Measurements from ENCODE around the gene DACH1.

DACH1 gene

DNA sequence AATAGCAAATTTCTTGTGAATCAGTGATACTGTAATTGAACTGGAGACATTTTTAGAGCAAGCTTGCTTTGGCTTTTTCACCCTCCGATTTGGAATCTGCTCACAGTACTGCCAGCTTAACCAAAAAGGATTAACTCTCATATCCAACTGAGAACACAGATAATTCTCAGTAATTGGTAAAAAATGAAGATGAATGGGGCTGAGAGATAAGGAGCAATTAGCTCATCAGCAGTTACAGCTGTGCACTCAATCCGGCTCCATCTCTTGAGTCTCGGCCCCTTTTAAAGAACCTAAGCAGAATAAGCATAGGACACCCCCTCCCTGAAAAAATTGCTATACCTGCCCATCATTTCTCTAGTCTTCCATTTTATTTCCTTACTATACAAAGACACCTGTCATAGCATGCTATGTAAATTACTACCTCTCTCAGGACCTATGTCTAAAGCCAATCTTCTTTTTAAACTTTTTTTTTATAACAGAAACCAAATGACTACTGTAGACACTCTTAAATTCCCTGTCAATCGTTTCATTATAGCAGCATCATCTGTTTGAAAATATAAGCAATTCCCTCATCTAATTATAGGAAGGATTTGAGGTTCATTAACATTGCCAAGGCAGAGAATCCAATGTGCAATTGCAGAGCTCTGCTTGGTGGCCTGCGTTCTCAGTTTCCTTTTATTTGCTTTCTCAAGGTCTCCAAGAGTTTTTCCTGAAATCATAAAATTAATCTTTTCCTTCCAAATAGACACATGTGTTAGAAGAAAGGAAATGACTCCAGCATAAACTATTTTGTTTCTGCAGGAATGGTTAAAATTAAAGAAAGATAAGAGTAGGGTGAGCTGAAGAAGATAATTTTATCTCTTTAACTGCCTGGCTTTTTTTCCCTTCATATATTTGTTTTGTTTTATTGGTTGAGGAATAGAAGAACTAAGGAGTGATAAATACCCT, 242.1 kb downstream of the DACH1 start (continued):
- TF ChIP-seq WT1 (tag by site-specific recombination; IDR thresholded peaks at IDR 0.05) (no peak), ZNF510 (tag by site-specific recombination; IDR thresholded peaks at IDR 0.05; ENCODE audit: insufficient replicate concordance) (no peak), ZBTB17 (tag by site-specific recombination; IDR thresholded peaks at IDR 0.05) (peak; percentile 24; the same call in 1 of the 2 replicates)

DNA sequence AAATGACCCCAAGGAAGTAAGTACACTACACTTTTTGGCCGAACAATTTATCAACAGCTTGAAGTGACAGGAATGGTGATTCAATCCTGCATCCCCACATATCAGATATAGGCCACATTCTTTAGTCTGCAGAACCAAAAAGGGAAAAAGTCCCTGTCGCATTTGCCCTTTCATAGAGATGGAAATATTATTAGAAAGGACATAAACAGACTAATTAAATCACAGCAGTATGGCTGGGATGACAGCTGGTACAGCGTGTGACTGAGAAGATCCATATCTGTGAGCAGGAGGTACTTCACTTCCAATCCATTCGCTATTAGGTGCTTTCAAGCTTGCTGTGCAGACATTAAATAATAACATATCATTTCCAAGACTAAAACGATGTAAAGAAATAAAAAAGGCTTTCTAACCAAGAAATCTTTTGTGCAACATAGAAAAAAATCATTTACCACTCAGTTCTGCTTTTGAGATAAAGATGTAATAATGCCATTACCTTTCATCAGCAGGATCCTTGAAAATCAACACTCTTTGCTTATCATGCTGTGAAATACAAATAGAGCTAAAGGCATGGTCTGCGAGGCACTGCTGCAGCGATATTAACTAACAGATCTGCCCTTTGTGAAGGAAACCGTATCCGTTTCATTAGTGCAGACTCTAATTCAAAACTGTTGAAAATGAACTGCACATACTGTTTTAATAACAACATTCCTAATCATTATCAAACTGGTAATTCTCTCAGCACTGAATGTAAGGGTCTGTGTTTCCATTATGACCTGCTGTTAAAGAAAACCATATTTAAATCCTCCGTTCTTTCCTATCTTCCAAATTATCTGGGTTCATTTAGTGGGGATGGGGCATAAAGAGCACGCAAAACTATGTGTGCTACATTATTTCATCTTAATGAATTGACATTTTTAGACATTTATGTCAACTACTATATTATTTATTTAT, 245.6 kb downstream of the DACH1 start:
- Histone ChIP-seq H3K4me3 (ENCODE audit: low read depth, low read length) (no peak overlapping the region), H3K9me3 (ENCODE audit: control insufficient read depth, insufficient read depth, low read depth, low read length) (no peaks in the 10 kb centered on the region), H3K4me1 (ENCODE audit: control insufficient read depth, insufficient read depth, low read length) (no peaks in the 10 kb centered on the region), H3K27ac (ENCODE audit: extremely low read depth, low read depth, low read length) (no peak overlapping the region), H3K36me3 (ENCODE audit: control insufficient read depth in 2 of 2, insufficient read depth in 1 of 2, low read length in 2 of 2) (no peaks in the 10 kb centered on the region)
- ChIA-PET POLR2A (no interaction called here), CTCF (interaction anchor here (0.6 kb wide), 1 partner anchor 27 kb away, joined by 3 read pairs; no protein-coding TSS in a partner anchor)
- TF ChIP-seq ZBTB44 (tag by site-specific recombination; IDR thresholded peaks at IDR 0.05) (peak; percentile 23; the same call in 1 of the 2 replicates), ZNF488 (tag by site-specific recombination; IDR thresholded peaks at IDR 0.05) (no peak), TCF7L2 (IDR thresholded peaks at IDR 0.05; ENCODE audit: borderline replicate concordance, low read depth, low read length) (peak; percentile 84; the same call in 1 of the 2 replicates), ZNF791 (tag by site-specific recombination; IDR thresholded peaks at IDR 0.05) (no peak), GLI2 (tag by site-specific recombination; IDR thresholded peaks at IDR 0.05; ENCODE audit: borderline replicate concordance, low read depth) (no peak), ZNF449 (tag by site-specific recombination; IDR thresholded peaks at IDR 0.05) (no peak), ZNF623 (tag by site-specific recombination; IDR thresholded peaks at IDR 0.05) (no peak), ZNF658 (tag by site-specific recombination; IDR thresholded peaks at IDR 0.05) (no peak), ZNF433 (tag by site-specific recombination; IDR thresholded peaks at IDR 0.05; ENCODE audit: low read depth) (no peak), SALL2 (tag by site-specific recombination; IDR thresholded peaks at IDR 0.05; ENCODE audit: borderline replicate concordance) (no peak), ZNF830 (tag by site-specific recombination; IDR thresholded peaks at IDR 0.05; ENCODE audit: low read depth) (no peak), HOXA7 (CRISPR knock-in tag; IDR thresholded peaks at IDR 0.05; ENCODE audit: borderline replicate concordance) (no peak), ZNF549 (tag by site-specific recombination; IDR thresholded peaks at IDR 0.05) (no peak), ZNF426 (tag by site-specific recombination; IDR thresholded peaks at IDR 0.05) (no peak), PRDM4 (tag by site-specific recombination; IDR thresholded peaks at IDR 0.05) (no peak), ZNF223 (tag by site-specific recombination; IDR thresholded peaks at IDR 0.05) (no peak), ZBTB17 (tag by site-specific recombination; IDR thresholded peaks at IDR 0.05) (peak; percentile 82), ZNF19 (tag by site-specific recombination; IDR thresholded peaks at IDR 0.05; ENCODE audit: low read depth) (no peak), ZNF558 (tag by site-specific recombination; IDR thresholded peaks at IDR 0.05) (no peak), OVOL3 (tag by site-specific recombination; IDR thresholded peaks at IDR 0.05) (no peak)
- TF ChIP-seq, protein P1, sequence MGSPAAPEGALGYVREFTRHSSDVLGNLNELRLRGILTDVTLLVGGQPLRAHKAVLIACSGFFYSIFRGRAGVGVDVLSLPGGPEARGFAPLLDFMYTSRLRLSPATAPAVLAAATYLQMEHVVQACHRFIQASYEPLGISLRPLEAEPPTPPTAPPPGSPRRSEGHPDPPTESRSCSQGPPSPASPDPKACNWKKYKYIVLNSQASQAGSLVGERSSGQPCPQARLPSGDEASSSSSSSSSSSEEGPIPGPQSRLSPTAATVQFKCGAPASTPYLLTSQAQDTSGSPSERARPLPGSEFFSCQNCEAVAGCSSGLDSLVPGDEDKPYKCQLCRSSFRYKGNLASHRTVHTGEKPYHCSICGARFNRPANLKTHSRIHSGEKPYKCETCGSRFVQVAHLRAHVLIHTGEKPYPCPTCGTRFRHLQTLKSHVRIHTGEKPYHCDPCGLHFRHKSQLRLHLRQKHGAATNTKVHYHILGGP (tag by site-specific recombination; IDR thresholded peaks at IDR 0.05), result 0 out of 2 replicates have a peak, but pooled peaks have one; percentile 15
